HG03354 (cell line): ENCODE results near the gene PLA2G4E.

Source experiments
- ATAC-seq: cut with Tn5 transposase; IDR thresholded peaks from one replicate; pipeline ENCODE4 v1.9.1; 2021; ENCODE audit warnings: mild to moderate bottlenecking; ENCODE audit not compliant: unreplicated experiment, poor library complexity, severe bottlenecking

Gene PLA2G4E

GRCh38 chr15:42020713-42021273, at the start of gene PLA2G4E:
Gene PLA2G4E, minus strand, starts transcription at chr15:42021042. Its CDS starts 12 bp downstream, at chr15:42021030.
- no peak for ATAC-seq

- no peak for ATAC-seq
Measured at GRCh38 chr15:42070279-42070975, 49.6 kb upstream of the PLA2G4E start.

- no peak for ATAC-seq
Measured at GRCh38 chr15:42069496-42070278, 48.8 kb upstream of the PLA2G4E start.

GRCh38 chr15:42069025-42069424, 48.2 kb upstream of the PLA2G4E start:
- ATAC-seq, result no peak

GRCh38 chr15:42068601-42069000, 47.8 kb upstream of the PLA2G4E start:
- ATAC-seq, result no peak

GRCh38 chr15:42066764-42067415, 46.0 kb upstream of the PLA2G4E start:
- no peak for ATAC-seq

- no peak for ATAC-seq
Measured at GRCh38 chr15:42065468-42065867, 44.6 kb upstream of the PLA2G4E start.

GRCh38 chr15:42065033-42065432, 44.2 kb upstream of the PLA2G4E start:
- no peak for ATAC-seq

GRCh38 chr15:42064271-42064670, 43.4 kb upstream of the PLA2G4E start:
- ATAC-seq, result no peak

- no peak for ATAC-seq
Measured at GRCh38 chr15:42063122-42063848, 42.4 kb upstream of the PLA2G4E start.

GRCh38 chr15:42062284-42062806, 41.5 kb upstream of the PLA2G4E start:
- no peak for ATAC-seq

- no peak for ATAC-seq
Measured at GRCh38 chr15:42060797-42061196, 40.0 kb upstream of the PLA2G4E start.

GRCh38 chr15:42060477-42060763, 39.6 kb upstream of the PLA2G4E start:
- ATAC-seq, result no peak

- no peak for ATAC-seq
Measured at GRCh38 chr15:42059661-42060476, 39.0 kb upstream of the PLA2G4E start.

- no peak for ATAC-seq
Measured at GRCh38 chr15:42058791-42059190, 37.9 kb upstream of the PLA2G4E start.

- no peak for ATAC-seq
Measured at GRCh38 chr15:42057799-42058646, 37.2 kb upstream of the PLA2G4E start.

GRCh38 chr15:42056934-42057798, 36.3 kb upstream of the PLA2G4E start:
- no peak for ATAC-seq
